Neural crest cell (in vitro differentiated cells): ENCODE measurements around the gene ITIH3. TPM values are rescaled to one million over a fixed set of nuclear protein-coding genes. Genes with fewer than 3 reads are reported as not detected.
A peak's percentile ranks its signal among the peaks of the same experiment; 100 is the strongest.

Experiments
- DNase-seq: peaks from one replicate; pipeline ENCODE4 v3.0.0; 2021; ENCODE audit warnings: low read depth, mixed read lengths, low spot score
- H3K27ac Mint-ChIP-seq: one replicate; pipeline ENCODE4 v1.8.0; 2021; ENCODE audit warnings: mild to moderate bottlenecking, mixed read lengths; ENCODE audit not compliant: unreplicated experiment
- H3K27me3 Mint-ChIP-seq: 2 replicates; pipeline ENCODE4 v1.8.0; 2021; ENCODE audit warnings: low read depth, mild to moderate bottlenecking, mixed read lengths
- H3K36me3 Mint-ChIP-seq: 2 replicates; pipeline ENCODE4 v1.8.0; 2021; ENCODE audit warnings: low read depth, mild to moderate bottlenecking, mixed read lengths
- H3K4me1 Mint-ChIP-seq: 2 replicates; pipeline ENCODE4 v1.8.0; 2021; ENCODE audit warnings: mixed read lengths
- H3K4me3 Mint-ChIP-seq: one replicate; pipeline ENCODE4 v1.8.0; 2021; ENCODE audit warnings: mild to moderate bottlenecking, mixed read lengths
- H3K9me3 Mint-ChIP-seq: 2 replicates; pipeline ENCODE4 v1.8.0; 2021; ENCODE audit warnings: mixed read lengths
- total RNA-seq: library from RNA; stranded (reverse); gene quantifications from 2 replicates; pipeline ENCODE4 v1.2.1, GENCODE V29; 2021
- TF ChIP-seq, protein P1 (sequence below): fragments of 200-600 bp; sonication (generic); conservative IDR thresholded peaks from 2 replicates; pipeline ENCODE4 v1.5.0; 2021; ENCODE audit warnings: antibody characterized with exemption, mild to moderate bottlenecking

Gene ITIH3
- total RNA-seq, 1 donor from 2014 or later = not detected

DNA sequence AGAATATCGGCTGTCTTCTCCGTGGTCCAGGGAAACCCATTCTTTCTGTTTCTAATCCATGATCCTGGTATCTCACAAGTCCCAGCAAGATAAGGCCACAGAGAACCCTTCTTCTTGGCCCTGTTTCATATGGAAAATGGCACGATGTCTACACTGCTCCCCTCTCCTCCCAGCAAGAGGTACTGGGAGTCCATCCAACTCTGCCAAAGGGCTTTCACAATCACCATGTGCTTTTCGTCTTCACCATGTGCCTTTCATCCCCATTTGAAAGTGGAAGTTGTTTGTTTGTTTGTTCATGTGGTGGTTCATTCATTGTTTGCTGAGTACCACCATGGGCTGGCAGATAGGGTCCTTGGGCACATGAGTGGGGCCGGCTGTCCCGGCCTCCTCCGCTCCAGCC, 5.5 kb downstream of the ITIH3 start:
- Mint-ChIP-seq H3K27me3 (no peaks in the 10 kb centered on the region), H3K4me1 (no peaks in the 10 kb centered on the region), H3K4me3 (no peak overlapping the region), H3K27ac (peak overlapping the region; percentile 35), H3K9me3 (no peaks in the 10 kb centered on the region), H3K36me3 (no peaks in the 10 kb centered on the region)
- no peak for DNase-seq
- TF ChIP-seq, protein P1, sequence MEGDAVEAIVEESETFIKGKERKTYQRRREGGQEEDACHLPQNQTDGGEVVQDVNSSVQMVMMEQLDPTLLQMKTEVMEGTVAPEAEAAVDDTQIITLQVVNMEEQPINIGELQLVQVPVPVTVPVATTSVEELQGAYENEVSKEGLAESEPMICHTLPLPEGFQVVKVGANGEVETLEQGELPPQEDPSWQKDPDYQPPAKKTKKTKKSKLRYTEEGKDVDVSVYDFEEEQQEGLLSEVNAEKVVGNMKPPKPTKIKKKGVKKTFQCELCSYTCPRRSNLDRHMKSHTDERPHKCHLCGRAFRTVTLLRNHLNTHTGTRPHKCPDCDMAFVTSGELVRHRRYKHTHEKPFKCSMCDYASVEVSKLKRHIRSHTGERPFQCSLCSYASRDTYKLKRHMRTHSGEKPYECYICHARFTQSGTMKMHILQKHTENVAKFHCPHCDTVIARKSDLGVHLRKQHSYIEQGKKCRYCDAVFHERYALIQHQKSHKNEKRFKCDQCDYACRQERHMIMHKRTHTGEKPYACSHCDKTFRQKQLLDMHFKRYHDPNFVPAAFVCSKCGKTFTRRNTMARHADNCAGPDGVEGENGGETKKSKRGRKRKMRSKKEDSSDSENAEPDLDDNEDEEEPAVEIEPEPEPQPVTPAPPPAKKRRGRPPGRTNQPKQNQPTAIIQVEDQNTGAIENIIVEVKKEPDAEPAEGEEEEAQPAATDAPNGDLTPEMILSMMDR = no peak

- no peak for DNase-seq
- H3K4me3 Mint-ChIP-seq = no peak overlapping the region
- no peak overlapping the region for H3K27ac Mint-ChIP-seq
- H3K9me3 Mint-ChIP-seq = no peaks in the 10 kb centered on the region
- no peaks in the 10 kb centered on the region for H3K36me3 Mint-ChIP-seq
- H3K27me3 Mint-ChIP-seq = no peaks in the 10 kb centered on the region
- TF ChIP-seq, protein P1 = no peak
- no peaks in the 10 kb centered on the region for H3K4me1 Mint-ChIP-seq
Observed at GRCh38 chr3:52801839-52802238, 7.2 kb downstream of the ITIH3 start.

DNA sequence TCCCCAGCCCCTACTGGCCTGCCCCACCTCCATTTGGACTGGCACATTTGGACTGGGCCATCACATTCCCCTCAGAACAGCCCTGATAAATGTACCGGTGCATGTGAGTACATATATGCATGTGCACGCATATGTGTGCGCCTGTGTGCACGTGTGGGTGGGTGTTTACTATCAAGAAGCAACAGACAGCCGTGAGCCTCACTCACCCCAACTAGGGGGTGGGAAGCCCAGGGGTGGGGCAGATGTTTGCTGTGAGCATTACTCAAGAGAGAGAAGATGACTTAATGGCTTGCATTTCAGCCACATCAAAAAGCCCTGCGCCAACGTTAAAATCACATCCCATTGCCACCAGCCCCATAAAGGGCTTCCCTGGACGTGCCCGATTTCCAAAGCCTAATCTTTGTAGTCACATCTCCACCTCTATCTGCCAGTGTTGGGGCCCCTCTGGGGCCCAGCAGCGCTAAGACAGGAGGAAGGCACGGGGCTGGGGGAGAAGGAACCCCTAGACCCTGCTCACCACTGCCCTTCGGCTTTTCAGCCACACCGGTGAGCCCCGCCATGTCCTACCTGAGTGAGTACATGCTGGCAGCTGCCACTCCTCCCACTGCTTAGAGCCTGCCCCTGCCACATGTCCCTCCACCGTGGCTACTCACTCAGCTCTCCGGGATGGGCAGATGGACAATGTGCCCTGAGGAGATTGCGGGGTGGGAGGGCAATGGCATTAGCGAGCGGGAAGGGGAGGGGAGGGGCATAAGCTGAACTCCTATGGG, 10.9 kb downstream of the ITIH3 start:
- Mint-ChIP-seq H3K9me3 (no peaks in the 10 kb centered on the region), H3K4me3 (no peak overlapping the region), H3K27me3 (no peaks in the 10 kb centered on the region), H3K27ac (peak overlapping the region; percentile 81), H3K36me3 (no peaks in the 10 kb centered on the region), H3K4me1 (no peaks in the 10 kb centered on the region)
- DNase-seq = no peak
- TF ChIP-seq, protein P1 = no peak

- no peaks in the 10 kb centered on the region for H3K27me3 Mint-ChIP-seq
- H3K4me1 Mint-ChIP-seq = no peaks in the 10 kb centered on the region
- H3K4me3 Mint-ChIP-seq = no peak overlapping the region
- no peak for DNase-seq
- no peaks in the 10 kb centered on the region for H3K9me3 Mint-ChIP-seq
- no peaks in the 10 kb centered on the region for H3K36me3 Mint-ChIP-seq
- TF ChIP-seq, protein P1 = no peak
- no peak overlapping the region for H3K27ac Mint-ChIP-seq
Observed at GRCh38 chr3:52809149-52809548, 14.6 kb downstream of the ITIH3 start.

GRCh38 chr3:52809662-52810377, 15.2 kb downstream of the ITIH3 start:
- TF ChIP-seq, protein P1 = no peak
- Mint-ChIP-seq H3K27me3 (no peaks in the 10 kb centered on the region), H3K9me3 (no peaks in the 10 kb centered on the region), H3K36me3 (no peaks in the 10 kb centered on the region), H3K4me3 (no peak overlapping the region), H3K4me1 (no peaks in the 10 kb centered on the region), H3K27ac (peak overlapping the region; percentile 43)
- no peak for DNase-seq
